RKO (cell line): ENCODE measurements around the gene LACTB.

Source experiments
- DNase-seq: peaks from one replicate; pipeline ENCODE4 v3.0.0-alpha.2; 2016; ENCODE audit warnings: low spot score

LACTB gene

GRCh38 chr15:63178034-63178433 is 56.4 kb downstream of the LACTB start:
- DNase-seq = no peak

- DNase-seq = no peak
These were observed 59.1 kb downstream of the LACTB start for GRCh38 chr15:63180746-63181145.

- no peak for DNase-seq
These were observed 60.0 kb downstream of the LACTB start for GRCh38 chr15:63181648-63182047.

GRCh38 chr15:63185206-63185605 is 63.5 kb downstream of the LACTB start:
- DNase-seq = no peak

GRCh38 chr15:63186065-63186464 is 64.4 kb downstream of the LACTB start:
- no peak for DNase-seq

- no peak for DNase-seq
These were observed 66.0 kb downstream of the LACTB start for GRCh38 chr15:63187589-63188226.

GRCh38 chr15:63188247-63188925 is 66.7 kb downstream of the LACTB start:
- DNase-seq = no peak

- peak; percentile 97 for DNase-seq
These were observed 67.5 kb downstream of the LACTB start, which contains the start of gene RAB8B for GRCh38 chr15:63188926-63189871. Gene RAB8B (plus strand): TSS chr15:63189606. CDS start chr15:63189625, 19 bp downstream.

- peak; percentile 78 for DNase-seq
These were observed 68.5 kb downstream of the LACTB start for GRCh38 chr15:63189941-63190768.

- no peak for DNase-seq
These were observed 69.3 kb downstream of the LACTB start for GRCh38 chr15:63190769-63191649.
